GM10847 (cell line): ENCODE data around the gene GPSM1.

Experiments used
- POLR2A ChIP-seq: IDR thresholded peaks from 2 replicates; pipeline ENCODE4 v1.6.1; 2011; ENCODE audit not compliant: insufficient read length; ENCODE audit errors: extremely low read depth

Gene GPSM1

DNA sequence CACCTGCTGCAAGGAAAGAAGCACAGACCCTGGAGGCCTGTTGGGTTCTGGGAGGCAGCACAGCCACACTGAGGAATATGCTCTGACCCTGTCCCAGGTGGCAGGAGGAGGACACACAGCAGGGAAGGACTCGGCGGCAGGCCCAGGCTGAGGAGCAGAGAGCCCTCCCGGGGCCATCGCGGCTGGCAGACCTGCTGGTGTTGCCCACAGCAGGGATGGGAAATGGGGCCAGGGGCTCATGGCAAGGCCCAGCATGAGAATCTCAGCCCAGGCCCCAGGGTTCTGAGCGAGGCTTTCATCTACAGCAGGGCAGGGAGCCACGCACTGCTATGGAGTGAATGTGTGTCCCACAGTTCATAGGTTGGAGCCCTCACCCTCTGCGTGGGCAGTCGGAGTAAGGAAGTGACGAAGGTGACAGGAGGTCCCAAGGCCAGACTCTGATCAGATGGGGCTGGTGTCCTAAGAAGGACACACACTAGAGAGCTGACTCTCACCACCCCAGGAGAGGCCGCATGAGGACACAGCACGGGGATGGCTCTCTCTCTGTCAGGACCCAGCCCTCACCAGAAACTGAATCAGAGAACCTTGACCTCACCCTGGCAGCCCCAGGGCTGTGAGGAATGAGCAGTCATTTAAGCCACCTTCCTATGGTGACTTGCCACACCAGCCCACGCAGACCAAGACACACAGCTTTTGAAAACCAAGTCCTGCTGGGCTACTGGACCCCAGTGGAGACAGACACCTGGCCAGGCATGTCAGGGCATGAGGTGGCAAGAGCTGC is 10.3 kb upstream of the GPSM1 start:
- no peak for TF ChIP-seq POLR2A

DNA sequence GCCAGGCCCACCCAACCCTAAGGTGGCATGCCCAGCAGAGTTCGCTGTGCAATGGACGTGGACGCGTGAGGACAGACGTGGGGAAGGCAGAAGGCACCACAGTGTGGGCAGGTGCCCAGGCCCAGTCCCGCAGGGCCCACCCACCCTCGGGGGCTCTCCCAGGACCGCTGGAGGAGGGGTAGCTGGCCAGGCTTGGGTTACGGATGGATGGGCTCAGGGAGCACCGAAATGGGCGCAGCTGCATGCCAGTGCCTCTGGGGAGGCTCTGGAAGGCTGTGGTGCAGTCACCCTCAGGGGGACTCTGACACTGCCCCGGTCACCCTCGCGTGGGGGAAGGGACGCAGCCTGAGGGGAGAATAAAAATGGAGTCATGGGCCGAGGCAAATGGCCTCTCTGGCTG is 9.6 kb upstream of the GPSM1 start:
- no peak for TF ChIP-seq POLR2A

GRCh38 chr9:136318111-136318775 is 9.1 kb upstream of the GPSM1 start:
- no peak for TF ChIP-seq POLR2A

- TF ChIP-seq POLR2A: no peak
Measured at GRCh38 chr9:136318776-136319241, 8.5 kb upstream of the GPSM1 start.

GRCh38 chr9:136321561-136321960 is 5.8 kb upstream of the GPSM1 start:
- no peak for TF ChIP-seq POLR2A

- no peak for TF ChIP-seq POLR2A
Measured at GRCh38 chr9:136322756-136323330, 4.5 kb upstream of the GPSM1 start.

DNA sequence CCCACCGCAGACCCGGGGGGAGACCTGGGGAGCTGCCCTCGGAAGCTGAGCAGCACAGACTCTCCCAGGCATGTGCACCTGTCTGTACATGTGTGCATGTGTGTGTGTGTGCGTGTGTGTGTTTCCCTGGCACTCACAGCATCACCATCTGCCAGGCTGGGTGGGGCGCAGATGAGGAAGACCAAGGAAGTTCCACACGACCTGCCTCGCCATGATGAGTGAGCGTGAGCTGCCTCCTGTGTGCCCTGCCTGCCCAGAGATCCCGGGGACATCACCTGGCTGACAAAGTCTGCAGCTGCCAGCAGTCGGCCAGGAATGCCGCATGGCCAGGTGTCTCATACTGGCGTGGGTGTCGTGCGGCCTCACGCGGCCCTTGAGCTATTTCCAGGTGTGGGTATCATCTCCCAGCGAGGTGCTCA is 4.0 kb upstream of the GPSM1 start:
- TF ChIP-seq POLR2A: no peak

GRCh38 chr9:136324501-136325300 is 2.6 kb upstream of the GPSM1 start:
- TF ChIP-seq POLR2A: no peak

DNA sequence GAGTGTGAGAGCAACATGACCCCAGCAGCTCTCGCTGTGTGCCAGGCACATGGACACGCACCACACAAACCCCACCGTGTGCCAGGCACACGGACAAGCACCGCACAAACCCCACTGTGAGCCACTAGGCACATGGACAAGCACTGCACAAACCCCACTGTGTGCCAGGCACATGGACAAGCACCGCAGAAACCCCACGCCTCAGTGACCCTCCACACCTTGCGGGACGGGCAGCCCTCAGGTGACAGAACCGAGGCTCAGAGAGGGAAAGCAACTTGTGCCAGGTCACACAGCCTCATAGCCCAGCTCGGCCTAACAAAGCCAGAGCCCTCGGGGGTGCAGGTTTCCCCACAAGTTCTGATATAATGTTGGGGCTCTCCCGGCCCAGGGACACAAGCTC is 2.0 kb upstream of the GPSM1 start:
- no peak for TF ChIP-seq POLR2A

DNA sequence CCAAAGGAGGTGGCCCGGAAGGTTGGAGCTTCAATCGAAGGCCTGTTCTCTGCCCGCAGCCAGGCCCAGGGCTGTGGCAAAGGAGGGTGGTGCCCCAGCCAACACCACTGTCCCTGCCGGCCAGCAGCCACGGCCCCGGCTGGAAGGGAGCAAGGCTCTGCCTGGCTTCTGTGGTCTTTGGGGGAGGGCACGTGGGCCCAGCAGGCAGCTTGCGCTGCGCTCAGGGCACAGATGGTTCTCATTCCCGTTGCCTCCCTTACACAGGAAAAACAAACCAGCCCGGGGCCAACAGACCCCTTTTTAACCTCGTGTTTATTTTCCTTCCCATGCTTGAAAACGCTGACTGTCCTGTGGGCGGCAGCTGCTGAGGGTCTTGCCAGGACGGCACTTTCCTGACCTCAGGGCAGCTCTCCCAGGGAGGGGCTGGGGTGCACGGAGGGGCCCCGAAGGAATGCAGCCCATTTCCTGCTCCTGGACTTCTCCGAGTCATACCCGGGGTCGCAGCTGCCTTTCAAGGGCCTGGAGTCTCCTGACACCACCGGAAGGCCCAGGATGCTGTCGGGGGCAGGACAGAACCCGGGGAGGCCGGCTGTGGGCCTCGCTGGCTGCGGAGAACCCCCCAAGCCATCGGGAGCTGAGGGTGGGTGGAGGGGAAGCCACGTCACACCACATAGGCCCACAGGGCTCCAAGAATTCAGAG is 1.1 kb upstream of the GPSM1 start:
- no peak for TF ChIP-seq POLR2A

GRCh38 chr9:136326761-136327303 is 507 bp upstream of the GPSM1 start:
- TF ChIP-seq POLR2A: no peak

- TF ChIP-seq POLR2A: no peak
Measured at GRCh38 chr9:136328011-136328621, 777 bp downstream of the GPSM1 start.

DNA sequence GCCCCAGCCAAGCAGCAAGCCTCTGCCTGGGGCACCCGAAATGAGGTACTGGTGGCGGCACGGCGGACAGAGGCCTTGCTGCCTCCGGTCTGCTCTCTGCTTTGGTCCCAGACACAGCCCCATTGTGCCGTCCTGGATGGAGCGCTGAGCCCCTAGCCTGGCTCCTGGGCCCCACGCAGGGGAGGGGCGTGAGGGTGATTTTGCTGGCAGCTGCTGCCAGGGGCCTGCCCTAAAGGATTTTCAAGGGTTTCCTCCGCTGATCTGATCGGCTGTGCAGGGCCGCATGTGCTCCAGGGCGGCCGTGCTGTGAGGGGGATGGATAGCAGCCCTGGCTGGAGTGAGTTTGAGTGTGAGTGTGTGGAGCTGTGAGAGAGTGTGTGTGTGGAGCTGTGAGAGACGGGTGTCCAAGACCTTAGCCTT is 1.3 kb downstream of the GPSM1 start:
- no peak for TF ChIP-seq POLR2A

DNA sequence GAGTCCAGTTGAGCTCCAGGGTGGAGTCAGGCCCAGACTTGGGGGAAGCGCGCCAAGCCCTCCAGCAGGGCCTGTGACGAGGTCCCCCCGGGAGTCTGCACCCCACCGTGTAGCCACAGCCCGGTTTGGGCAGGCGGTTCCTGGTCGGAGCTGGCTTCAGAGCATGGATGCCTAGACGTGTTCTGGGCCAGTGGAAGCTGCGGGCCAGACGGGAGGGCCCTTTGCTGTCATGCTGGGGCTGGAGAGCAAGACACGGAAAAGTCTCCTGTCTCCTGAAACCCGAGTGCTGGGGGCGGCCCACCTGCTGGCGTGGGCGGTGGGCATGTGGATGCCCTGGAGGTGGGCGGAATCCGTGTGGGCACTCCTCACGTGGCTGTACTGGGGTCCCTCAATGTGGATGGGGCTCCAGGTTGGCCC is 1.9 kb downstream of the GPSM1 start:
- TF ChIP-seq POLR2A: no peak
